LNCaP clone FGC (cell line): Measurements from ENCODE around the gene JSRP1.

ENCODE experiments used
- DNase-seq: peaks from one replicate; pipeline ENCODE4 v3.0.0-alpha.2; 2011; ENCODE audit warnings: low read depth
- H3K4me3 ChIP-seq: 2 replicates; pipeline ENCODE4 v1.5.1; 2011; ENCODE audit warnings: mild to moderate bottlenecking, low read depth, low read length, control low read depth
- CTCF ChIP-seq: IDR thresholded peaks from 2 replicates; pipeline ENCODE4 v1.5.1; 2012; ENCODE audit warnings: mild to moderate bottlenecking; ENCODE audit not compliant: control insufficient read depth, insufficient read depth; ENCODE audit errors: extremely low read depth

The JSRP1 gene

DNA sequence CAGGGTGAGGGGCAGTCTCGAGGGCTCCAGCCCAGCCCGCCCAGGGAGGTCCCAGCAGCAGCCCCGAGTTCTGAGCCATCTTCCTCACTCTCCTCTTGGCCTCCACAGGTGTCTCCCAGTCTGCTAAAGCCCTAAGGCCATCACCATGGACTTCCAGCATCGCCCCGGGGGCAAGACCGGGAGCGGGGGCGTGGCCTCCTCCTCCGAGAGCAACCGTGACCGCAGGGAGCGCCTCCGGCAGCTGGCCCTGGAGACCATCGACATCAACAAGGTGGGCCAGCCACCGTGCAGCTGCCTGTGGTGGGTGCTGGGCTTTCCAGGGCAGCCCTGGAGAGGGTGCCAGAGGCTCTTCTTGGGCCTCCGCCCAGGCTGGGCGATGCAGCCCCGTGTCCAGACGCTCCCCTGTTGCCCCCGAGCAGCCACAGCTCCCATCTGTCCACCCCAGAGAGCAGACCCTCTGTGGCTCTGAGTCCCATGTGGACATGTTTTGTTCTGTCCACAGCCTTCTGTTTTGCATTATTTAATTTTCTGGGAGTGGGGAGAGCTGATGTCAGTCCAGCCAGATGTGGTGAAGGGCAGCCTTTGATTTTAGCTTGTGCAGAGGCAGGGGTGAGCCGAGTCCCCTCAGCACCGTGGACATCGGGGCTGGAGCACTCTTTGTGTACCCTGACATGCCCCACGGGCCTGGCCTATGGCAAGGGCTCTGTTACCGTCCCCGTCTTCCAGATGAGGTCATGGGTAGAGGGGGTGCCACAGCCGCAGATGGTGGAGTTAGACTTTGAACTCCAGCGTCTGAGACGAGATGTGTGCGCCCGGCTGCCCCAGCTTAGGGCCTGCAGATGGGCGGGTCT is 12.7 kb downstream of the JSRP1 start:
- no peak for DNase-seq
- no peak for TF ChIP-seq CTCF
- H3K4me3 ChIP-seq = no peak overlapping the region

- H3K4me3 ChIP-seq = no peak overlapping the region
- DNase-seq = no peak
- TF ChIP-seq CTCF = no peak
These were observed 13.4 kb downstream of the JSRP1 start for GRCh38 chr19:2242816-2243215.

GRCh38 chr19:2242092-2242537 is 14.1 kb downstream of the JSRP1 start:
- no peak for DNase-seq
- no peak overlapping the region for H3K4me3 ChIP-seq
- TF ChIP-seq CTCF = no peak

GRCh38 chr19:2240881-2241760 is 15.1 kb downstream of the JSRP1 start:
- no peak for DNase-seq
- H3K4me3 ChIP-seq = peak overlapping the region; percentile 90
- no peak for TF ChIP-seq CTCF

- peak overlapping the region; percentile 90 for H3K4me3 ChIP-seq
- no peak for TF ChIP-seq CTCF
- no peak for DNase-seq
These were observed 16.1 kb downstream of the JSRP1 start for GRCh38 chr19:2239771-2240770.

DNA sequence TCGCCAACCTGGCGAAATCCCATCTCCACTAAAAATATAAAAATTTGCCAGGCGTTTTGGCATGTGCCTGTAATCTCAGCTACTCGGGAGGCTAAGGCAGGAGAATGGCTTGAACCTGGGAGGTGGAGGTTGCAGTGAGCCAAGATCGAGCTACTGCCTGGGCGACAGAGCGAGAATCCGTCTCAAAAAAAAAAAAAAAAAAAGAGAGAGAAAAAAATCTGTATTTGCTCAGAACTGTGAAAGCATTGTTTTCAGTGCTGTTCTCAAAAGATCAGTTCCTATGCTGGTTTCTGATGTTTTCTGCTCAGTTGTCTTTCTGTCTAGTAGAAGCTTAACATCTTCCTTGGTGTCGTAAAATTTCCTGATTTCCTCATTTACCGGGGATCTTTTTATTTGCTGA is 17.0 kb downstream of the JSRP1 start:
- H3K4me3 ChIP-seq = peak overlapping the region; percentile 90
- no peak for TF ChIP-seq CTCF
- no peak for DNase-seq
